Large intestine (tissue), 3 donors: ENCODE results near the gene CFAP61. TPM values are rescaled to one million over a fixed set of nuclear protein-coding genes. Genes with fewer than 3 reads are reported as not detected.

Experiments
- DNase-seq, 2 donors: peaks; one replicate each; pipeline versions ENCODE4 v3.0.0 to v3.0.0-alpha.2; 2013
- H3K27ac ChIP-seq: one replicate; pipeline ENCODE4 v1.5.1; 2013; ENCODE audit warnings: low read length
- H3K27me3 ChIP-seq: 2 replicates; pipeline ENCODE4 v1.6.1; 2013; ENCODE audit warnings: low read length; ENCODE audit not compliant: control insufficient read depth, insufficient read depth
- H3K36me3 ChIP-seq: 2 replicates; pipeline ENCODE4 v1.6.1; 2013; ENCODE audit warnings: low read length; ENCODE audit not compliant: control insufficient read depth, insufficient read depth
- H3K4me1 ChIP-seq: one replicate; pipeline ENCODE4 v1.6.1; 2013; ENCODE audit warnings: low read length; ENCODE audit not compliant: control insufficient read depth, insufficient read depth
- H3K4me3 ChIP-seq: one replicate; pipeline ENCODE4 v1.5.1; 2013; ENCODE audit warnings: low read length
- H3K9me3 ChIP-seq: one replicate; pipeline ENCODE4 v1.6.1; 2013; ENCODE audit warnings: mild to moderate bottlenecking, low read depth, low read length, moderate library complexity; ENCODE audit not compliant: control insufficient read depth
- WGBS: methylation state at CpG from one replicate; pipeline ENCODE4 v1.1.5; 2013; ENCODE audit warnings: low lambda C conversion rate; ENCODE audit not compliant: insufficient coverage; 5-methylcytosine and 5-hydroxymethylcytosine counted together
- polyA plus RNA-seq: library from polyadenylated mRNA; unstranded; fragments of 120-200 nt; gene quantifications from one replicate; pipeline ENCODE4 v1.2.1, GENCODE V29; 2013

The CFAP61 gene
- polyA plus RNA-seq, 1 donor: 0.36 TPM

GRCh38 chr20:20073801-20074371 lies 21.6 kb downstream of the CFAP61 start:
- Histone ChIP-seq H3K27ac (no peak overlapping the region), H3K27me3 (peaks cover 5% of the 10 kb centered on the region), H3K4me1 (no peaks in the 10 kb centered on the region), H3K9me3 (no peaks in the 10 kb centered on the region), H3K4me3 (no peak overlapping the region), H3K36me3 (no peaks in the 10 kb centered on the region)
- no CpG with 5 or more reads among the region's 15 CpGs for WGBS
- no peak for DNase-seq

- DNase-seq: no peak
- Histone ChIP-seq H3K27ac (no peak overlapping the region), H3K4me1 (no peaks in the 10 kb centered on the region), H3K4me3 (no peak overlapping the region), H3K9me3 (no peaks in the 10 kb centered on the region), H3K36me3 (no peaks in the 10 kb centered on the region), H3K27me3 (peaks cover 5% of the 10 kb centered on the region)
- WGBS: 100% methylated on average over 3 of the region's 4 CpGs
These were observed 22.7 kb downstream of the CFAP61 start for GRCh38 chr20:20075032-20075431.

GRCh38 chr20:20076297-20077065 lies 24.1 kb downstream of the CFAP61 start:
- H3K4me1 ChIP-seq: no peaks in the 10 kb centered on the region
- no peaks in the 10 kb centered on the region for H3K36me3 ChIP-seq
- no peaks in the 10 kb centered on the region for H3K9me3 ChIP-seq
- no peak for DNase-seq
- H3K4me3 ChIP-seq: no peak overlapping the region
- H3K27ac ChIP-seq: no peak overlapping the region
- WGBS: 100% methylated on average over 1 of the region's 9 CpGs
- peaks cover 7% of the 10 kb centered on the region for H3K27me3 ChIP-seq

- H3K9me3 ChIP-seq: no peaks in the 10 kb centered on the region
- H3K4me1 ChIP-seq: no peaks in the 10 kb centered on the region
- H3K27ac ChIP-seq: no peak overlapping the region
- peaks cover 7% of the 10 kb centered on the region for H3K27me3 ChIP-seq
- no peak overlapping the region for H3K4me3 ChIP-seq
- 74% methylated on average over 2 of the region's 4 CpGs for WGBS
- no peaks in the 10 kb centered on the region for H3K36me3 ChIP-seq
- no peak for DNase-seq
These were observed 25.7 kb downstream of the CFAP61 start for GRCh38 chr20:20078041-20078440.

GRCh38 chr20:20079102-20079784 lies 26.9 kb downstream of the CFAP61 start:
- Histone ChIP-seq H3K9me3 (no peaks in the 10 kb centered on the region), H3K27ac (no peak overlapping the region), H3K27me3 (peaks cover 2% of the 10 kb centered on the region), H3K36me3 (no peaks in the 10 kb centered on the region), H3K4me1 (no peaks in the 10 kb centered on the region), H3K4me3 (no peak overlapping the region)
- no peak for DNase-seq
- WGBS: no CpG with 5 or more reads among the region's 5 CpGs

GRCh38 chr20:20083807-20084206 lies 31.5 kb downstream of the CFAP61 start:
- DNase-seq: peak; percentile 22
- Histone ChIP-seq H3K4me1 (no peaks in the 10 kb centered on the region), H3K36me3 (no peaks in the 10 kb centered on the region), H3K27ac (no peak overlapping the region), H3K27me3 (peaks cover 2% of the 10 kb centered on the region), H3K4me3 (no peak overlapping the region), H3K9me3 (no peaks in the 10 kb centered on the region)
- no CpG with 5 or more reads among the region's 3 CpGs for WGBS

- Histone ChIP-seq H3K27ac (no peak overlapping the region), H3K27me3 (peaks cover 2% of the 10 kb centered on the region), H3K36me3 (no peaks in the 10 kb centered on the region), H3K4me3 (no peak overlapping the region), H3K9me3 (no peaks in the 10 kb centered on the region), H3K4me1 (no peaks in the 10 kb centered on the region)
- no CpG with 5 or more reads among the region's 8 CpGs for WGBS
- no peak for DNase-seq
These were observed 32.0 kb downstream of the CFAP61 start for GRCh38 chr20:20084296-20084752.

- Histone ChIP-seq H3K4me3 (no peak overlapping the region), H3K27me3 (peaks cover 2% of the 10 kb centered on the region), H3K27ac (no peak overlapping the region), H3K36me3 (no peaks in the 10 kb centered on the region), H3K9me3 (no peaks in the 10 kb centered on the region), H3K4me1 (no peaks in the 10 kb centered on the region)
- 83% methylated on average over 1 of the region's 9 CpGs for WGBS
- DNase-seq: peak; percentile 16 to 44
These were observed 32.7 kb downstream of the CFAP61 start for GRCh38 chr20:20085071-20085470.

GRCh38 chr20:20085812-20086211 lies 33.5 kb downstream of the CFAP61 start:
- no peak for DNase-seq
- Histone ChIP-seq H3K36me3 (no peaks in the 10 kb centered on the region), H3K27ac (no peak overlapping the region), H3K4me1 (no peaks in the 10 kb centered on the region), H3K4me3 (no peak overlapping the region), H3K27me3 (peaks cover 2% of the 10 kb centered on the region), H3K9me3 (no peaks in the 10 kb centered on the region)
- WGBS: 60% methylated on average over 2 of the region's 2 CpGs

GRCh38 chr20:20089018-20089417 lies 36.7 kb downstream of the CFAP61 start:
- Histone ChIP-seq H3K27me3 (no peaks in the 10 kb centered on the region), H3K36me3 (no peaks in the 10 kb centered on the region), H3K4me3 (no peak overlapping the region), H3K9me3 (no peaks in the 10 kb centered on the region), H3K27ac (no peak overlapping the region), H3K4me1 (no peaks in the 10 kb centered on the region)
- no peak for DNase-seq
- no CpG with 5 or more reads among the region's 4 CpGs for WGBS
